A549 (cell line): ENCODE measurements around the gene CACNG7. TPM values are rescaled to one million over a fixed set of nuclear protein-coding genes. Genes with fewer than 3 reads are reported as not detected.

Experiments
- ATAC-seq, 2 experiments: fragments of 200-7000 bp in 1 of 2; fragments of >200 bp in 1 of 2; cut with Nextera tagmentation in 1 of 2; cut with Tn5 transposase in 1 of 2; 3 replicates each; pipeline versions ENCODE4 v1.8.0 to v1.9.1; 2018 to 2020; ENCODE audit warnings: mild to moderate bottlenecking in 1 of 2, moderate library complexity in 1 of 2
- CTCF ChIA-PET: fragments of 300-600 bp; sonication (Branson Sonifier 250); formaldehyde crosslinking; extraction: SDS; loops from one replicate; lab custom pipeline; 2021; ENCODE audit warnings: antibody characterized with exemption, inconsistent platforms; lab: Yijun Ruan, JAX
- POLR2A ChIA-PET: fragments of 350-600 bp; formaldehyde crosslinking; extraction: SDS; loops from one replicate; lab custom pipeline; 2021; ENCODE audit warnings: antibody characterized with exemption, inconsistent platforms; lab: Yijun Ruan, JAX
- DNase-seq, 2 experiments: peaks; one replicate each; pipeline versions ENCODE4 v3.0.0 to v3.0.0-alpha.2; 2011 to 2016; ENCODE audit warnings: low read depth in 1 of 2, low spot score in 1 of 2
- FAIRE-seq: peaks from 2 replicates; lab custom pipeline; 2011; peaks lifted over from hg19 to GRCh38; lab: Jason Lieb, UNC
- H3K27ac ChIP-seq, 2 experiments: fragments of >200 bp; sonication (Bioruptor Twin); formaldehyde crosslinking; 3 replicates each; pipeline ENCODE4 v1.5.1; 2016 to 2017
- H3K4me1 ChIP-seq: fragments of >200 bp; sonication (Bioruptor Twin); formaldehyde crosslinking; 3 replicates; pipeline ENCODE4 v1.6.1; 2016
- H3K4me2 ChIP-seq: fragments of >200 bp; sonication (Bioruptor Twin); formaldehyde crosslinking; 3 replicates; pipeline ENCODE4 v1.6.1; 2016
- H3K4me3 ChIP-seq: fragments of >200 bp; sonication (Bioruptor Twin); formaldehyde crosslinking; 3 replicates; pipeline ENCODE4 v1.5.1; 2016
- H3K9me3 ChIP-seq: fragments of >200 bp; sonication (Bioruptor Twin); formaldehyde crosslinking; 3 replicates; pipeline ENCODE4 v1.6.1; 2016
- CBX2 ChIP-seq: fragments of 200-600 bp; sonication (generic); IDR thresholded peaks from 2 replicates; pipeline ENCODE4 v1.6.1; 2016; ENCODE audit warnings: low read depth, mild to moderate bottlenecking, borderline replicate concordance
- CBX8 ChIP-seq: fragments of 200-600 bp; sonication (generic); IDR thresholded peaks from 2 replicates; pipeline ENCODE4 v1.6.1; 2016
- CEBPB ChIP-seq, 2 experiments: fragments of >200 bp in 1 of 2; sonication (Bioruptor Twin) in 1 of 2; formaldehyde crosslinking in 1 of 2; IDR thresholded peaks; 2 replicates each; pipeline ENCODE4 v1.6.1; 2012 to 2016
- CHD2 ChIP-seq: fragments of 150-350 bp; IDR thresholded peaks from 2 replicates; pipeline ENCODE4 v1.6.1; 2014; ENCODE audit warnings: low read length; ENCODE audit not compliant: partially characterized antibody
- EHF ChIP-seq: fragments of 250-450 bp; sonication (Bioruptor Pico); IDR thresholded peaks from 2 replicates; pipeline ENCODE4 v1.5.0; 2020; ENCODE audit warnings: mild to moderate bottlenecking
- FOXS1 ChIP-seq: fragments of 250-450 bp; sonication (Bioruptor Pico); IDR thresholded peaks from 2 replicates; pipeline ENCODE4 v1.5.0; 2020; ENCODE audit warnings: mild to moderate bottlenecking, moderate library complexity
- GATA3 ChIP-seq: IDR thresholded peaks from 2 replicates; pipeline ENCODE4 v1.6.1; 2012; ENCODE audit warnings: borderline replicate concordance
- HES2 ChIP-seq: fragments of >200 bp; sonication (Bioruptor Twin); formaldehyde crosslinking; IDR thresholded peaks from 2 replicates; pipeline ENCODE4 v1.6.1; 2016
- HOXB13 ChIP-seq: fragments of 250-450 bp; sonication (Bioruptor Pico); IDR thresholded peaks from 2 replicates; pipeline ENCODE4 v1.5.0; 2020; ENCODE audit warnings: low read depth, mild to moderate bottlenecking, moderate library complexity
- MAX ChIP-seq: IDR thresholded peaks from 2 replicates; pipeline ENCODE4 v1.6.1; 2012
- MAZ ChIP-seq: fragments of 150-350 bp; IDR thresholded peaks from 2 replicates; pipeline ENCODE4 v1.6.1; 2014; ENCODE audit warnings: antibody characterized with exemption, low read depth, low read length, borderline replicate concordance
- MYC ChIP-seq: IDR thresholded peaks from 2 replicates; pipeline ENCODE4 v1.6.1; 2012; ENCODE audit warnings: mild to moderate bottlenecking, inconsistent platforms, low read length, improper control_type of control experiment, borderline replicate concordance
- NPAS2 ChIP-seq: fragments of 250-450 bp; sonication (Bioruptor Pico); IDR thresholded peaks from 2 replicates; pipeline ENCODE4 v1.8.0; 2022; ENCODE audit warnings: mild to moderate bottlenecking, moderate library complexity, borderline replicate concordance
- NR3C1 ChIP-seq: fragments of >200 bp; sonication (Bioruptor Twin); formaldehyde crosslinking; IDR thresholded peaks from 3 replicates; pipeline ENCODE4 v1.6.1; 2017
- PHF8 ChIP-seq: fragments of 200-600 bp; sonication (generic); IDR thresholded peaks from 2 replicates; pipeline ENCODE4 v1.6.1; 2016; ENCODE audit warnings: low read depth, mild to moderate bottlenecking, antibody characterized with exemption, moderate library complexity, borderline replicate concordance
- RAD21 ChIP-seq, 2 experiments: fragments of >200 bp in 1 of 2; sonication (Bioruptor Twin) in 1 of 2; formaldehyde crosslinking in 1 of 2; IDR thresholded peaks in 1 of 2; conservative IDR thresholded peaks in 1 of 2; 2 replicates in 1 of 2; 3 replicates in 1 of 2; pipeline ENCODE4 v1.6.1; 2012 to 2018; ENCODE audit warnings: inconsistent platforms in 1 of 2
- RCOR1 ChIP-seq: fragments of 150-350 bp; IDR thresholded peaks from 2 replicates; pipeline ENCODE4 v1.6.1; 2014; ENCODE audit warnings: antibody characterized with exemption, low read length, low read depth
- RNF2 ChIP-seq: fragments of 200-600 bp; sonication (generic); IDR thresholded peaks from 2 replicates; pipeline ENCODE4 v1.6.1; 2016; ENCODE audit warnings: low read depth, mild to moderate bottlenecking, antibody characterized with exemption, moderate library complexity, borderline replicate concordance
- SREBF2 ChIP-seq: fragments of 450-650 bp; IDR thresholded peaks from 2 replicates; pipeline ENCODE4 v1.6.1; 2014; ENCODE audit warnings: mild to moderate bottlenecking, moderate library complexity
- ZC3H11A ChIP-seq: fragments of 450-650 bp; IDR thresholded peaks from 2 replicates; pipeline ENCODE4 v1.6.1; 2014; ENCODE audit warnings: antibody characterized with exemption, mild to moderate bottlenecking
- ZNF302 ChIP-seq: fragments of 250-450 bp; sonication (Bioruptor Pico); IDR thresholded peaks from 2 replicates; pipeline ENCODE4 v1.9.0; 2021; ENCODE audit warnings: inconsistent platforms, mild to moderate bottlenecking, moderate library complexity
- ZSCAN20 ChIP-seq: fragments of 250-450 bp; sonication (Bioruptor Pico); IDR thresholded peaks from 2 replicates; pipeline ENCODE4 v1.8.0; 2022; ENCODE audit warnings: mild to moderate bottlenecking, moderate library complexity
- WGBS: methylation state at CpG from one replicate; pipeline ENCODE4 v1.1.6; 2017; ENCODE audit errors: missing lambda C conversion rate; 5-methylcytosine and 5-hydroxymethylcytosine counted together
- polyA minus RNA-seq: library from RNA; depleted of rRNA, polyadenylated mRNA; stranded (reverse); fragments of >200 nt; gene quantifications from 2 replicates; pipeline ENCODE4 v1.2.3, GENCODE V29; 2011; rRNA and poly(A)+ RNA removed
- polyA plus RNA-seq, 4 experiments: library from polyadenylated mRNA; depleted of rRNA in 3 of 4; stranded (reverse); fragments of >200 nt; fragmentation: RNase III in 1 of 4; extraction: RNeasy Plus Mini Kit Qiagen cat#74134 plus additional on column Dnase treatment in 1 of 4; gene quantifications; 2 replicates in 3 of 4; 3 replicates in 1 of 4; pipeline ENCODE4 v1.2.3, GENCODE V29; 2011 to 2017
- TF ChIP-seq, protein P1 (sequence below): fragments of 450-650 bp; IDR thresholded peaks from 2 replicates; pipeline ENCODE4 v1.6.1; 2014; ENCODE audit warnings: antibody characterized with exemption
- TF ChIP-seq, protein P2 (sequence below): fragments of >200 bp; sonication (Bioruptor Twin); formaldehyde crosslinking; IDR thresholded peaks from 3 replicates; pipeline ENCODE4 v1.6.1; 2016
- TF ChIP-seq, protein P3 (sequence below): fragments of 200-600 bp; sonication (generic); IDR thresholded peaks from 2 replicates; pipeline ENCODE4 v1.6.1; 2016; ENCODE audit warnings: antibody characterized with exemption, mild to moderate bottlenecking, moderate library complexity

The CACNG7 gene, protein sequence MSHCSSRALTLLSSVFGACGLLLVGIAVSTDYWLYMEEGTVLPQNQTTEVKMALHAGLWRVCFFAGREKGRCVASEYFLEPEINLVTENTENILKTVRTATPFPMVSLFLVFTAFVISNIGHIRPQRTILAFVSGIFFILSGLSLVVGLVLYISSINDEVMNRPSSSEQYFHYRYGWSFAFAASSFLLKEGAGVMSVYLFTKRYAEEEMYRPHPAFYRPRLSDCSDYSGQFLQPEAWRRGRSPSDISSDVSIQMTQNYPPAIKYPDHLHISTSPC
- polyA plus RNA-seq (2011; rRNA removed) (11.5 and 12.8 TPM in 2 replicates), polyA plus RNA-seq (2017; fragmentation: RNase III; extraction: RNeasy Plus Mini Kit Qiagen cat#74134 plus additional on column Dnase treatment) (6.3 to 7.6 TPM (median 6.8 TPM) in 3 replicates), polyA minus RNA-seq (6.0 and 7.6 TPM in 2 replicates)
- 26.4 and 37.4 TPM in 2 replicates for polyA plus RNA-seq (2012; cell fraction: cytosol; rRNA removed)
- 33.7 and 37.2 TPM in 2 replicates for polyA plus RNA-seq (2012; cell fraction: nucleus; rRNA removed)

DNA sequence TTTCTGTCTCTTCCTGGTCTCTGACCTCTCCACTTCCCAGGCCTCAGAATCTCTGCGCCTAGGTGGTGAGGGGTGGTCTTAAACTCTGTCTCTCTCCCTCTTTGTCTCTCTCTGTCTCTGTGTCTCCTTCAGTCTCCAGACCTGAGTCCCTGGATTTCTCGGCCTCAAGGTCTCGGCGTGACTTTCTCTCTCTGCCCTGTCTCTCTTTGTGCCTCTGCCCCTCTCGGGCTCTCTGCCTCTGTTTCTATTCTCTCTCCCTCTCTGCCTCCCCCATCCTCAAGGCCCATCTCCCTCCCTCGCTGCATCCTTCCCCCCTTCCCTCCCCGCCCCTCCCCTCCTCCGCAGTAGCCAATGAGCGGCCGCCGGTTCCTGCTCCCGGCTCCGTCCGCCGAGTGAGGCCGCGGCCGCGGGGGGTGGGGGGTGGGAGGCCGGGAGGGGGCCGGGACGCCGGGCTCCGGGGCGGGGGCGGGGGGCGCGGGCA, at the start of gene CACNG7:
Gene CACNG7, plus strand, starts transcription at position 344 of the 481 bp plus-strand sequence. CDS start 3,554 bp downstream, outside the sequence.
- TF ChIP-seq, protein P1, sequence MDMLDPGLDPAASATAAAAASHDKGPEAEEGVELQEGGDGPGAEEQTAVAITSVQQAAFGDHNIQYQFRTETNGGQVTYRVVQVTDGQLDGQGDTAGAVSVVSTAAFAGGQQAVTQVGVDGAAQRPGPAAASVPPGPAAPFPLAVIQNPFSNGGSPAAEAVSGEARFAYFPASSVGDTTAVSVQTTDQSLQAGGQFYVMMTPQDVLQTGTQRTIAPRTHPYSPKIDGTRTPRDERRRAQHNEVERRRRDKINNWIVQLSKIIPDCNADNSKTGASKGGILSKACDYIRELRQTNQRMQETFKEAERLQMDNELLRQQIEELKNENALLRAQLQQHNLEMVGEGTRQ: no peak
- TF ChIP-seq CBX8 (no peak), SREBF2 (no peak)
- Histone ChIP-seq H3K4me1 (peaks cover 42% of the 10 kb centered on the region), H3K4me2 (peak within 1 kb of the TSS; percentile 92), H3K4me3 (peak within 1 kb of the TSS; percentile 70), H3K9me3 (no peaks in the 10 kb centered on the region), H3K27ac (peak within 1 kb of the TSS; percentile 65 to 82)
- FAIRE-seq (no peak), DNase-seq (peak in 1 of 2 experiments; percentile 43), ATAC-seq (peak; percentile 14 to 18; a peak in 2 of 6 replicates)
- CTCF ChIA-PET: interaction anchor here (1.0 to 3.2 kb wide), 3 partner anchors 12 to 121 kb away, joined by 3 to 63 read pairs (median 38); no protein-coding TSS in a partner anchor
- POLR2A ChIA-PET: interaction anchor here (2.0 kb wide), 1 partner anchor 72 kb away, joined by 8 read pairs; no protein-coding TSS in a partner anchor
- WGBS: 4% methylated on average over 5 of the region's 28 CpGs

DNA sequence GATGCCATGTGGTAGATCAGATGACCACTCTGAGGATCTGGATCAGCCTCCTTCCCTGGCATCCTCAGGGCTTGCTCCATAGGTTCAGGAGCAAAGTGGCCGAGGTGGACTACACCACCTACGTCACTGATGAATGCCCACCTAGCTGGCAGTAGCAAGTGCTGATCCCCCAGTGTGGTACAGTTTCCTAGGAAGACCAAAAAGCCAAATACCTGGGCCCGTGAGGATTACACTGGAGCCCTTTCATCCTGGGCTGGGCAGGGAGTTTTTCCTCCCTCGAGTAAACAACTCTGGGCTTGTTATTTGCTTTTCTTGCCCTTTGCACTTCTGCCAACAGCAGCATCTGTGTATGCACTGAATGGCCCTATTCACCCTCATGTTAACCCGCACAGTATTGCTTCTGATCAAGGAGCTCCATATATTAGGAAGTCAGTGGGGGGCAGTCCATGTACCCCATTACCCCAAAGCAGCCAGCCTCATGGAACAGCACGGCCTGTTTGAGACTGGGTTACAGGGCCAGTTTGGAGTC, 44.7 kb upstream of the CACNG7 start:
- H3K4me2 ChIP-seq: peak overlapping the region; percentile 93
- peaks cover 29% of the 10 kb centered on the region for H3K4me1 ChIP-seq
- H3K9me3 ChIP-seq: no peaks in the 10 kb centered on the region
- ATAC-seq: peak; percentile 10 to 18; a peak in 4 of 6 replicates
- 3% methylated on average over 6 of the region's 6 CpGs for WGBS
- POLR2A ChIA-PET: no interaction called here
- peak; percentile 92 for FAIRE-seq
- peak overlapping the region; percentile 94 for H3K27ac ChIP-seq
- H3K4me3 ChIP-seq: 0 out of 3 replicates have a peak overlapping the region, but pooled peaks have one; percentile 69
- DNase-seq: peak; percentile 79 to 93
- CTCF ChIA-PET: interaction anchor here (1.0 to 3.9 kb wide), 7 partner anchors 12 to 233 kb away, joined by 3 to 27 read pairs (median 6); partner anchors contain the start of gene PRKCG
- TF ChIP-seq CBX2: no peak
- TF ChIP-seq RNF2: no peak
- no peak for TF ChIP-seq NR3C1
- peak; percentile 81 for TF ChIP-seq GATA3
- no peak for TF ChIP-seq HOXB13 (CRISPR knock-in tag)
- TF ChIP-seq, protein P2, sequence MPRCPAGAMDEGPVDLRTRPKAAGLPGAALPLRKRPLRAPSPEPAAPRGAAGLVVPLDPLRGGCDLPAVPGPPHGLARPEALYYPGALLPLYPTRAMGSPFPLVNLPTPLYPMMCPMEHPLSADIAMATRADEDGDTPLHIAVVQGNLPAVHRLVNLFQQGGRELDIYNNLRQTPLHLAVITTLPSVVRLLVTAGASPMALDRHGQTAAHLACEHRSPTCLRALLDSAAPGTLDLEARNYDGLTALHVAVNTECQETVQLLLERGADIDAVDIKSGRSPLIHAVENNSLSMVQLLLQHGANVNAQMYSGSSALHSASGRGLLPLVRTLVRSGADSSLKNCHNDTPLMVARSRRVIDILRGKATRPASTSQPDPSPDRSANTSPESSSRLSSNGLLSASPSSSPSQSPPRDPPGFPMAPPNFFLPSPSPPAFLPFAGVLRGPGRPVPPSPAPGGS: no peak
- TF ChIP-seq HES2: no peak
- no peak for TF ChIP-seq NPAS2 (CRISPR knock-in tag)
- TF ChIP-seq RAD21 (conservative IDR thresholded peaks at IDR 0.05 in 1 of 2, IDR thresholded peaks at IDR 0.05 in 1 of 2): peak in 1 of 2 experiments; percentile 30; a peak in 2 of 5 replicates
- TF ChIP-seq MAZ: no peak
- TF ChIP-seq MAX: peak; percentile 82
- TF ChIP-seq ZSCAN20: 0 out of 2 replicates have a peak, but pooled peaks have one; percentile 12
- TF ChIP-seq ZC3H11A: no peak
- TF ChIP-seq, protein P3, sequence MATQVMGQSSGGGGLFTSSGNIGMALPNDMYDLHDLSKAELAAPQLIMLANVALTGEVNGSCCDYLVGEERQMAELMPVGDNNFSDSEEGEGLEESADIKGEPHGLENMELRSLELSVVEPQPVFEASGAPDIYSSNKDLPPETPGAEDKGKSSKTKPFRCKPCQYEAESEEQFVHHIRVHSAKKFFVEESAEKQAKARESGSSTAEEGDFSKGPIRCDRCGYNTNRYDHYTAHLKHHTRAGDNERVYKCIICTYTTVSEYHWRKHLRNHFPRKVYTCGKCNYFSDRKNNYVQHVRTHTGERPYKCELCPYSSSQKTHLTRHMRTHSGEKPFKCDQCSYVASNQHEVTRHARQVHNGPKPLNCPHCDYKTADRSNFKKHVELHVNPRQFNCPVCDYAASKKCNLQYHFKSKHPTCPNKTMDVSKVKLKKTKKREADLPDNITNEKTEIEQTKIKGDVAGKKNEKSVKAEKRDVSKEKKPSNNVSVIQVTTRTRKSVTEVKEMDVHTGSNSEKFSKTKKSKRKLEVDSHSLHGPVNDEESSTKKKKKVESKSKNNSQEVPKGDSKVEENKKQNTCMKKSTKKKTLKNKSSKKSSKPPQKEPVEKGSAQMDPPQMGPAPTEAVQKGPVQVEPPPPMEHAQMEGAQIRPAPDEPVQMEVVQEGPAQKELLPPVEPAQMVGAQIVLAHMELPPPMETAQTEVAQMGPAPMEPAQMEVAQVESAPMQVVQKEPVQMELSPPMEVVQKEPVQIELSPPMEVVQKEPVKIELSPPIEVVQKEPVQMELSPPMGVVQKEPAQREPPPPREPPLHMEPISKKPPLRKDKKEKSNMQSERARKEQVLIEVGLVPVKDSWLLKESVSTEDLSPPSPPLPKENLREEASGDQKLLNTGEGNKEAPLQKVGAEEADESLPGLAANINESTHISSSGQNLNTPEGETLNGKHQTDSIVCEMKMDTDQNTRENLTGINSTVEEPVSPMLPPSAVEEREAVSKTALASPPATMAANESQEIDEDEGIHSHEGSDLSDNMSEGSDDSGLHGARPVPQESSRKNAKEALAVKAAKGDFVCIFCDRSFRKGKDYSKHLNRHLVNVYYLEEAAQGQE: no peak
- TF ChIP-seq ZNF302 (CRISPR knock-in tag): peak; percentile 58
- TF ChIP-seq CHD2: no peak
- peak; percentile 62; the same call in 1 of the 2 replicates for TF ChIP-seq FOXS1 (CRISPR knock-in tag)
- no peak for TF ChIP-seq RCOR1
- TF ChIP-seq CEBPB (IDR thresholded peaks at IDR 0.05): peak in 1 of 2 experiments; percentile 57; a peak in 2 of 4 replicates
- peak; percentile 51 for TF ChIP-seq EHF (CRISPR knock-in tag)
- TF ChIP-seq MYC: no peak
- TF ChIP-seq PHF8: no peak
